Activated T-cell treated with anti-CD3 and anti-CD28 coated beads, Interleukin-2, amount 50 U/mL, for 4 hours (primary cell): ENCODE data around the gene GTPBP8. TPM values are rescaled to one million over a fixed set of nuclear protein-coding genes. Genes with fewer than 3 reads are reported as not detected.

Experiments used
- total RNA-seq, 3 donors: library from RNA; stranded (reverse); gene quantifications; one replicate each; pipeline ENCODE4 v1.2.1, GENCODE V29; 2021

Gene GTPBP8
- total RNA-seq, 3 donors from 2014 or later, result 28.1 to 28.4 (median 28.1) TPM

Other genes starting within 250 kb of the GTPBP8 start
- not detected for gene CD200R1L, start 144.1 kb upstream of the GTPBP8 start, total RNA-seq
- 1 to 10 TPM; 1.1 to 2.3 (median 1.2) TPM for gene CD200R1, start 15.9 kb upstream of the GTPBP8 start, total RNA-seq
- under 1 TPM in 2 of 3 donors, not detected in 1; 0.18 to 0.35 TPM for gene BOC, start 220.6 kb downstream of the GTPBP8 start, total RNA-seq